Lower lobe of right lung (tissue), 2 donors: ENCODE data around the gene CELF2. TPM values are rescaled to one million over a fixed set of nuclear protein-coding genes. Genes with fewer than 3 reads are reported as not detected.
"Not testable (repeated sequence)": the region's sequence is repeated elsewhere in the genome, so short reads cannot be mapped to it uniquely, and the experiment has no call there.

ENCODE experiments used
- ATAC-seq, 2 donors: fragments of 200-7000 bp; cut with Tn5 transposase; one replicate each; pipeline ENCODE4 v1.9.1; 2020 to 2022; ENCODE audit warnings: mild to moderate bottlenecking in 2 of 2, moderate library complexity in 2 of 2
- DNase-seq: peaks from one replicate; pipeline ENCODE4 v3.0.0-alpha.2; 2020
- H3K27ac ChIP-seq: fragments of 200-600 bp; one replicate; pipeline ENCODE4 v1.8.0; 2022
- H3K27me3 ChIP-seq: fragments of 200-600 bp; one replicate; pipeline ENCODE4 v1.8.0; 2022; ENCODE audit warnings: low read depth
- H3K36me3 ChIP-seq: fragments of 200-600 bp; one replicate; pipeline ENCODE4 v1.8.0; 2022; ENCODE audit warnings: mild to moderate bottlenecking
- H3K4me1 ChIP-seq: fragments of 200-600 bp; one replicate; pipeline ENCODE4 v1.8.0; 2022
- H3K4me3 ChIP-seq: fragments of 200-600 bp; one replicate; pipeline ENCODE4 v1.8.0; 2022; ENCODE audit warnings: mild to moderate bottlenecking
- H3K9me3 ChIP-seq: fragments of 200-600 bp; one replicate; pipeline ENCODE4 v1.8.0; 2022
- CTCF ChIP-seq: fragments of 200-600 bp; IDR thresholded peaks from one replicate; pipeline ENCODE4 v1.8.0; 2022; ENCODE audit warnings: antibody characterized with exemption, mild to moderate bottlenecking
- intact Hi-C: fragments of 100-400 bp; cut with DNase I; formaldehyde crosslinking; loops from one replicate; pipeline ENCODE4 v1.11.0; 2022
- total RNA-seq: library from RNA; stranded (reverse); fragmentation: NEBNext Ultra II Directional; extraction: Animal tissue kit (Norgen Biotek cat#: 25700); gene quantifications from one replicate; pipeline ENCODE4 v1.2.1, GENCODE V29; 2021
- donor health status: DM: no; HTN: yes; CAD: no; lungs with severe emphysema.

CELF2 gene
- total RNA-seq, 1 donor from 2014 or later: 106 TPM

DNA sequence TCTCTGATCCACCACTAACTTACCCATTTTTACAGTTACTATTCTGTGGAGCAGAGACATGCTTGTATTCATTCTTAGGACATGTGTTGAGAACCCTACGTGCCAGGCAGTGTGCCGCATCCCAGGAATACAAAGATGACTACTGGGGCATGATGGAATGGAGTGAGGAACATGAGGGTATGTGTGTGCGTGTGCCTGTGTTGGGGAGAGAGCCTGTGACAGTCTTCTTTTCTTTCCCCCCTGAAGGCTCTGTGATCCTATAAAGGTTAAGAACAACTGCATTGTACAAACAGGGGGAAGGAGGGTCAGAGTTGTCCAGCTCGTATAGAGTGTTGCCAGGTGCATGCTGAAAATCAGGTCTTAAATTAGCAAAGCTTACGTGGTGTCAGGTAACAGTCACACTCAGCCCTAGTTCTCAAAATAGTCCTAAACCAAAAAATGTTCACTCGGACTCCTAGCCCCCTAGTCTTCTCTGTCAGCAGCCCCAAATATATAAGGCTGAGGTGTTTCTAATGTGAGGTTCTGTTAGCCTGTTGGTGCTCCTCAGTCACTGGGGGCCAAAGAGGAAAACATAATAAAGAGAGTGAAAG is 161.9 kb downstream of the CELF2 start:
- H3K9me3 ChIP-seq: peaks cover under 1% of the 10 kb centered on the region
- DNase-seq: no peak
- no peak for TF ChIP-seq CTCF
- peak overlapping the region; percentile 15 for H3K4me3 ChIP-seq
- H3K27ac ChIP-seq: peak overlapping the region; percentile 46
- no peaks in the 10 kb centered on the region for H3K27me3 ChIP-seq
- H3K36me3 ChIP-seq: peaks cover 21% of the 10 kb centered on the region
- ATAC-seq: no peak
- peaks cover 73% of the 10 kb centered on the region for H3K4me1 ChIP-seq
- intact Hi-C loops: no loop called here

GRCh38 chr10:11180228-11180627 is 162.6 kb downstream of the CELF2 start:
- no peaks in the 10 kb centered on the region for H3K27me3 ChIP-seq
- H3K36me3 ChIP-seq: peaks cover 20% of the 10 kb centered on the region
- peak; percentile 69 for DNase-seq
- intact Hi-C loops: no loop called here
- peak; percentile 54 to 78 for ATAC-seq
- no peak for TF ChIP-seq CTCF
- peaks cover 69% of the 10 kb centered on the region for H3K4me1 ChIP-seq
- H3K27ac ChIP-seq: peak overlapping the region; percentile 46
- peak overlapping the region; percentile 12 for H3K4me3 ChIP-seq
- peaks cover 6% of the 10 kb centered on the region for H3K9me3 ChIP-seq

- no peak overlapping the region for H3K4me3 ChIP-seq
- DNase-seq (no peak), ATAC-seq (no peak)
- intact Hi-C loops: no loop called here
- H3K9me3 ChIP-seq: peaks cover 10% of the 10 kb centered on the region
- H3K27ac ChIP-seq: no peak overlapping the region
- no peaks in the 10 kb centered on the region for H3K27me3 ChIP-seq
- TF ChIP-seq CTCF: no peak
- peaks cover 51% of the 10 kb centered on the region for H3K4me1 ChIP-seq
- H3K36me3 ChIP-seq: peaks cover 20% of the 10 kb centered on the region
Observed at GRCh38 chr10:11181978-11182377, 164.3 kb downstream of the CELF2 start.

GRCh38 chr10:11183015-11183414 is 165.3 kb downstream of the CELF2 start:
- peaks cover 41% of the 10 kb centered on the region for H3K4me1 ChIP-seq
- peak; percentile 22 to 30 for ATAC-seq

GRCh38 chr10:11184093-11184492 is 166.4 kb downstream of the CELF2 start:
- intact Hi-C loops: no loop called here
- Histone ChIP-seq H3K27me3 (no peaks in the 10 kb centered on the region), H3K9me3 (peaks cover 10% of the 10 kb centered on the region), H3K4me3 (no peak overlapping the region), H3K4me1 (peaks cover 38% of the 10 kb centered on the region), H3K27ac (no peak overlapping the region), H3K36me3 (peaks cover 20% of the 10 kb centered on the region)
- no peak for DNase-seq
- peak in 1 of 2 donors; percentile 11 for ATAC-seq
- no peak for TF ChIP-seq CTCF

More at GRCh38 chr10:11183015-11183414, 165.3 kb downstream of the CELF2 start:
- TF ChIP-seq CTCF: no peak
- Histone ChIP-seq H3K27me3 (no peaks in the 10 kb centered on the region), H3K36me3 (peaks cover 20% of the 10 kb centered on the region), H3K9me3 (peaks cover 10% of the 10 kb centered on the region), H3K4me3 (no peak overlapping the region), H3K27ac (no peak overlapping the region)
- intact Hi-C loops: no loop called here
- DNase-seq: no peak

GRCh38 chr10:11185128-11185665 is 167.5 kb downstream of the CELF2 start:
- Histone ChIP-seq H3K9me3 (peaks cover 10% of the 10 kb centered on the region), H3K4me1 (peaks cover 39% of the 10 kb centered on the region), H3K36me3 (peaks cover 22% of the 10 kb centered on the region)
- DNase-seq, ATAC-seq, intact Hi-C loops, H3K4me3 ChIP-seq, H3K27ac ChIP-seq, H3K27me3 ChIP-seq: not testable (repeated sequence)
